GM12865 (cell line): ENCODE measurements around the gene CXADR.

Experiments
- DNase-seq: peaks from one replicate; pipeline ENCODE4 v3.0.0; 2010; ENCODE audit warnings: low read depth
- H3K4me3 ChIP-seq: 2 replicates; pipeline ENCODE4 v1.5.1; 2011; ENCODE audit warnings: mild to moderate bottlenecking, low read depth, low read length, control low read depth
- CTCF ChIP-seq: IDR thresholded peaks from 2 replicates; pipeline ENCODE4 v1.5.1; 2011; ENCODE audit warnings: low read length, control low read depth, low read depth, inconsistent platforms; ENCODE audit not compliant: insufficient read depth; ENCODE audit errors: missing control alignments

The CXADR gene

GRCh38 chr21:17610911-17611310 is 98.1 kb downstream of the CXADR start:
- DNase-seq = no peak
- TF ChIP-seq CTCF = no peak

GRCh38 chr21:17611414-17612022 is 98.7 kb downstream of the CXADR start:
- peak overlapping the region; percentile 72 for H3K4me3 ChIP-seq
- DNase-seq = peak; percentile 86
- no peak for TF ChIP-seq CTCF

More at GRCh38 chr21:17610911-17611310, 98.1 kb downstream of the CXADR start:
- H3K4me3 ChIP-seq = peak overlapping the region; percentile 72

- no peak for TF ChIP-seq CTCF
- peak; percentile 31 for DNase-seq
- H3K4me3 ChIP-seq = peak overlapping the region; percentile 72
Observed at GRCh38 chr21:17612023-17612564, 99.3 kb downstream of the CXADR start.

GRCh38 chr21:17612565-17613241 is 99.9 kb downstream of the CXADR start, which contains the start of gene BTG3:
Gene BTG3, minus strand, starts transcription at chr21:17612901. Its CDS starts 3,757 bp downstream, at chr21:17609144.
- TF ChIP-seq CTCF = no peak
- DNase-seq = peak; percentile 90
- H3K4me3 ChIP-seq = peak within 1 kb of the TSS; percentile 72

GRCh38 chr21:17613242-17613676 is 100.4 kb downstream of the CXADR start:
- no peak for TF ChIP-seq CTCF
- H3K4me3 ChIP-seq = peak overlapping the region; percentile 42
- DNase-seq = no peak

- no peak overlapping the region for H3K4me3 ChIP-seq
- no peak for DNase-seq
- no peak for TF ChIP-seq CTCF
Observed at GRCh38 chr21:17616831-17617230, 104.0 kb downstream of the CXADR start.
